Measurements from ENCODE around the gene HIPK3. TPM values are rescaled to one million over a fixed set of nuclear protein-coding genes. Genes with fewer than 3 reads are reported as not detected.

Gene HIPK3
- total and polyA plus RNA-seq, 9 of the 15 experiments (the other 6 are each of a cell fraction or from before 2014, with no cell fraction given) = 2.3 to 19.6 (median 7.5) TPM

- no peak for TF ChIP-seq GABPB1 (CRISPR knock-in tag; IDR thresholded peaks at IDR 0.05)
- no peak for TF ChIP-seq SP2 (IDR thresholded peaks at IDR 0.05; ENCODE audit: extremely low read depth, low read depth, low read length, poor library complexity, severe bottlenecking)
- no peak for TF ChIP-seq LEF1 (IDR thresholded peaks at IDR 0.05)
- no peak for TF ChIP-seq E4F1 (CRISPR knock-in tag; IDR thresholded peaks at IDR 0.05; ENCODE audit: borderline replicate concordance)
Measured at GRCh38 chr11:33379947-33380346, 122.8 kb downstream of the HIPK3 start (continued).

GRCh38 chr11:33383075-33383919 is 126.1 kb downstream of the HIPK3 start:
- CTCF ChIA-PET (ENCODE audit: low intra/inter-chr PET ratio) = interaction anchor here (0.6 kb wide), 1 partner anchor 21 kb away, joined by 4 read pairs; no protein-coding TSS in a partner anchor

More at GRCh38 chr11:33383075-33383919, 126.1 kb downstream of the HIPK3 start:
- H3K27me3 ChIP-seq (ENCODE audit: control insufficient read depth in 2 of 2, insufficient read depth in 2 of 2, low read length in 2 of 2) = peaks cover 13 to 27% of the 10 kb centered on the region in 2 experiments; a peak in 3 of 5 replicates
- no peaks in the 10 kb centered on the region for H4K20me1 ChIP-seq (replicated peaks; ENCODE audit: control insufficient read depth, insufficient read depth, low read length)
- H3K4me3 ChIP-seq = no peak overlapping the region
- BruUV-seq (replicated peaks) = no TSS peak
- no peaks in the 10 kb centered on the region for H3K79me2 ChIP-seq (ENCODE audit: control insufficient read depth, insufficient read depth, low read length)
- no peaks in the 10 kb centered on the region for H3K9me1 ChIP-seq (ENCODE audit: control insufficient read depth, insufficient read depth, low read length)
- no peak overlapping the region for H3K9ac ChIP-seq (ENCODE audit: insufficient read depth in 1 of 2, low read depth in 2 of 2, low read length in 2 of 2)
- POLR2A ChIA-PET = interaction anchor here (0.6 to 0.7 kb wide), 2 partner anchors 8 to 11 kb away, joined by 3 read pairs; no protein-coding TSS in a partner anchor
- no peaks in the 10 kb centered on the region for H3K36me3 ChIP-seq (ENCODE audit: control insufficient read depth, insufficient read depth, low read length)
- in situ Hi-C loops (cut with MboI) (no loop called here), intact Hi-C loops (cut with micrococcal nuclease) (no loop called here)
- H3K27ac ChIP-seq (ENCODE audit: extremely low read depth, low read depth, low read length) = no peak overlapping the region
- no peak overlapping the region for H3K4me2 ChIP-seq (ENCODE audit: insufficient read depth, low read length)
- H3K9me3 ChIP-seq (replicated peaks; ENCODE audit: control insufficient read depth, insufficient read depth, low read depth, low read length) = no peaks in the 10 kb centered on the region; the same call in 1 of the 2 replicates
- ATAC-seq = no peak
- no peak for FAIRE-seq
- no peaks in the 10 kb centered on the region for H3K4me1 ChIP-seq (replicated peaks in 1 of 2; ENCODE audit: control insufficient read depth in 2 of 2, insufficient read depth in 2 of 2, low read length in 2 of 2)
- TF ChIP-seq ZNF41 (CRISPR knock-in tag; conservative IDR thresholded peaks at IDR 0.05) (no peak), GABPA (tag; conservative IDR thresholded peaks at IDR 0.05; ENCODE audit: low read depth) (no peak), NR3C1 (CRISPR knock-in tag; IDR thresholded peaks at IDR 0.05) (no peak)
- no peak for DNase-seq (ENCODE audit: extremely low read depth in 1 of 4, low spot score in 3 of 4)
- no peak overlapping the region for H2AFZ ChIP-seq (ENCODE audit: low read depth, low read length)
- 0% methylated on average over 8 of the region's 8 CpGs for WGBS (ENCODE audit: insufficient coverage, low coverage, missing lambda C conversion rate)
